GM23338 (cell line): Measurements from ENCODE around the gene PDE4D. TPM values are rescaled to one million over a fixed set of nuclear protein-coding genes. Genes with fewer than 3 reads are reported as not detected.

ENCODE experiments used
- ATAC-seq: fragments of 200-7000 bp; cut with Tn5 transposase; 3 replicates; pipeline ENCODE4 v1.9.1; 2020
- DNase-seq: peaks from one replicate; pipeline ENCODE4 v3.0.0-alpha.2; 2015; ENCODE audit warnings: low spot score
- H2AFZ ChIP-seq: fragments of 200-600 bp; sonication (generic); 2 replicates; pipeline ENCODE4 v1.8.0; 2016; ENCODE audit warnings: antibody characterized with exemption, mild to moderate bottlenecking, moderate library complexity
- H3F3A ChIP-seq: fragments of 200-600 bp; sonication (generic); replicated peaks from 2 replicates; pipeline ENCODE4 v1.8.0; 2017; ENCODE audit warnings: antibody characterized with exemption, mixed run types, low read depth
- H3K27ac ChIP-seq: fragments of 200-600 bp; sonication (generic); 2 replicates; pipeline ENCODE4 v1.6.1; 2016; ENCODE audit warnings: low read depth
- H3K27me3 ChIP-seq: fragments of 200-600 bp; sonication (generic); 2 replicates; pipeline ENCODE4 v1.8.0; 2016; ENCODE audit warnings: mild to moderate bottlenecking, mixed run types, moderate library complexity; ENCODE audit not compliant: insufficient read depth
- H3K36me3 ChIP-seq: fragments of 200-600 bp; sonication (generic); 2 replicates; pipeline ENCODE4 v1.8.0; 2016; ENCODE audit warnings: mild to moderate bottlenecking; ENCODE audit not compliant: insufficient read depth
- H3K4me1 ChIP-seq: fragments of 200-600 bp; sonication (generic); 2 replicates; pipeline ENCODE4 v1.8.0; 2016; ENCODE audit warnings: mild to moderate bottlenecking, moderate library complexity; ENCODE audit not compliant: insufficient read depth
- H3K4me2 ChIP-seq: fragments of 200-600 bp; sonication (generic); 2 replicates; pipeline ENCODE4 v1.7.1; 2017; ENCODE audit warnings: mixed run types
- H3K4me3 ChIP-seq: fragments of 200-600 bp; sonication (generic); 2 replicates; pipeline ENCODE4 v1.6.1; 2016; ENCODE audit warnings: mixed run types
- H3K79me2 ChIP-seq: fragments of 200-600 bp; sonication (generic); replicated peaks from 2 replicates; pipeline ENCODE4 v1.8.0; 2017; ENCODE audit warnings: mild to moderate bottlenecking; ENCODE audit not compliant: insufficient read depth
- H3K9me2 ChIP-seq: fragments of 200-600 bp; sonication (generic); 2 replicates; pipeline ENCODE4 v1.8.0; 2017; ENCODE audit not compliant: insufficient read depth
- H4K20me1 ChIP-seq: fragments of 200-600 bp; sonication (generic); replicated peaks from 2 replicates; pipeline ENCODE4 v1.8.0; 2017; ENCODE audit warnings: mild to moderate bottlenecking; ENCODE audit not compliant: insufficient read depth
- H3K27ac Mint-ChIP-seq: 2 replicates; pipeline ENCODE4 v1.8.0; 2020; ENCODE audit warnings: inconsistent platforms, mild to moderate bottlenecking, moderate library complexity, mixed read lengths
- H3K27me3 Mint-ChIP-seq: 3 replicates; pipeline ENCODE4 v1.8.0; 2022; ENCODE audit warnings: low read depth, mild to moderate bottlenecking, moderate library complexity, mixed read lengths, inconsistent platforms; ENCODE audit not compliant: insufficient read depth, poor library complexity
- H3K36me3 Mint-ChIP-seq: 3 replicates; pipeline ENCODE4 v1.8.0; 2021; ENCODE audit warnings: low read depth, mild to moderate bottlenecking, inconsistent platforms, moderate library complexity, mixed read lengths
- H3K4me1 Mint-ChIP-seq: 3 replicates; pipeline ENCODE4 v1.8.0; 2020; ENCODE audit warnings: mild to moderate bottlenecking, inconsistent platforms, mixed read lengths
- H3K4me3 Mint-ChIP-seq: 3 replicates; pipeline ENCODE4 v1.8.0; 2021; ENCODE audit warnings: moderate library complexity, mild to moderate bottlenecking, inconsistent platforms, mixed read lengths
- H3K9me3 Mint-ChIP-seq: 3 replicates; pipeline ENCODE4 v1.8.0; 2020; ENCODE audit warnings: moderate library complexity, mild to moderate bottlenecking, inconsistent platforms, mixed read lengths
- CREB1 ChIP-seq: fragments of 250-450 bp; sonication (Bioruptor Pico); IDR thresholded peaks from 2 replicates; pipeline ENCODE4 v1.5.0; 2020; ENCODE audit warnings: low read depth, mild to moderate bottlenecking, moderate library complexity
- CTCF ChIP-seq, 2 experiments: fragments of 200-600 bp in 1 of 2; sonication (generic) in 1 of 2; conservative IDR thresholded peaks; 2 replicates each; pipeline versions ENCODE4 v1.5.1 to v1.6.1; 2016 to 2017; ENCODE audit warnings: antibody characterized with exemption in 2 of 2, low read depth in 2 of 2, mild to moderate bottlenecking in 2 of 2, moderate library complexity in 1 of 2
- ETS1 ChIP-seq: IDR thresholded peaks from 2 replicates; pipeline ENCODE4 v1.6.1; 2016; ENCODE audit warnings: antibody characterized with exemption
- EZH2 ChIP-seq: fragments of 200-600 bp; sonication (generic); IDR thresholded peaks from one replicate; pipeline ENCODE4 v1.8.0; 2017; ENCODE audit warnings: antibody characterized with exemption, mild to moderate bottlenecking, low read depth; ENCODE audit not compliant: unreplicated experiment
- EZH2phosphoT487 ChIP-seq: fragments of 200-600 bp; sonication (generic); IDR thresholded peaks from one replicate; pipeline ENCODE4 v1.8.1; 2018; ENCODE audit warnings: antibody characterized with exemption; ENCODE audit not compliant: unreplicated experiment
- JUNB ChIP-seq: IDR thresholded peaks from one replicate; pipeline ENCODE4 v1.6.1; 2016; ENCODE audit warnings: antibody characterized with exemption; ENCODE audit not compliant: unreplicated experiment
- NANOG ChIP-seq: IDR thresholded peaks from 2 replicates; pipeline ENCODE4 v1.6.1; 2016; ENCODE audit warnings: antibody characterized with exemption, borderline replicate concordance
- POLR2AphosphoS5 ChIP-seq: IDR thresholded peaks from 2 replicates; pipeline ENCODE4 v1.6.1; 2016; ENCODE audit warnings: antibody characterized with exemption, low read depth
- STAT1 ChIP-seq: IDR thresholded peaks from one replicate; pipeline ENCODE4 v1.6.1; 2016; ENCODE audit warnings: antibody characterized with exemption; ENCODE audit not compliant: unreplicated experiment
- ZNF114 ChIP-seq: fragments of 250-450 bp; sonication (Bioruptor Pico); IDR thresholded peaks from 2 replicates; pipeline ENCODE4 v1.5.0; 2020; ENCODE audit warnings: mild to moderate bottlenecking, moderate library complexity
- ZNF331 ChIP-seq: fragments of 250-450 bp; sonication (Bioruptor Pico); IDR thresholded peaks from 2 replicates; pipeline ENCODE4 v1.5.0; 2020; ENCODE audit warnings: low read depth, mild to moderate bottlenecking, moderate library complexity
- ZNF462 ChIP-seq: fragments of 250-450 bp; sonication (Bioruptor Pico); IDR thresholded peaks from 2 replicates; pipeline ENCODE4 v1.5.0; 2020; ENCODE audit warnings: mild to moderate bottlenecking, moderate library complexity
- polyA plus RNA-seq: library from polyadenylated mRNA; unstranded; fragments of >200 nt; fragmentation: Nextera tagmentation; extraction: Ambion mirVana; gene quantifications from 2 replicates; pipeline ENCODE4 v1.2.1, GENCODE V29; 2016
- total RNA-seq: library from RNA; depleted of rRNA; stranded (reverse); fragments of >200 nt; shearing (Covaris generic); gene quantifications from 2 replicates; pipeline ENCODE4 v1.2.3, GENCODE V29; 2014
- TF ChIP-seq, protein P1 (sequence below): IDR thresholded peaks from one replicate; pipeline ENCODE4 v1.6.1; 2018; ENCODE audit warnings: antibody characterized with exemption; ENCODE audit not compliant: unreplicated experiment

PDE4D gene
- total and polyA plus RNA-seq, 2 experiments from 2014 or later, result 2.1 to 4.7 TPM

DNA sequence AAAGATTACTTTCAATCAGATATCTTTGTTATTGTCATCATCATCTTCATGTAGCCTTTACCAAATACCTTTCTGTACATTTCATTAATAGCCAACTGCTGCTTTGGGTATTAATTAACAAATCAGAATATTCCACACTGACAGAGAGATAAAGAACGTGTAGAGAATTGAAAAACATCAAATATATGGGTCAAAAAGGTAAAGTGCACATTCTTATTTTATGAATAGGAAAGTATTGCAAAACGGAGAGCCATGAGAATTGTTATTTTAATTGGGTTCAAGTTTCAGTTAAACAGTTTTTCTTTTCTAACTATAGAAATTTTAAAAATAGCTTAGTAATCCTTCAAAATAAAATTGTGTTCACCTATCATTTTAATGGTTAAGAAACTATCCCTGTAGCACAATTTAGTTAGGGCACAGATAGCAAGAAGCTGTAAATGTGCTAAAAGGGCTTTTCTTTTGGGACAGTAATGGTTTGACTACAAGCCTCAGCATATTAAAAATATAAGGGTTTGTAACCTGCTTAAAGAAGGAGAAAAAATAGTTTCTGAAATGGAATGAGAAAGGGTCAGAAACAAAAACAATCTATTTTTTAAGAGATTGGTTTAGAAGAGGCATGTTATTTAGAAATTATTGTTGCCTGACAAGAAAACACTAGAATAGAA, 62.9 kb downstream of the PDE4D start:
- Mint-ChIP-seq H3K27ac (peak overlapping the region; percentile 51), H3K4me1 (peaks cover 36% of the 10 kb centered on the region), H3K4me3 (no peak overlapping the region), H3K9me3 (no peaks in the 10 kb centered on the region), H3K36me3 (no peaks in the 10 kb centered on the region), H3K27me3 (peaks cover 2% of the 10 kb centered on the region)
- Histone ChIP-seq H3K27me3 (no peaks in the 10 kb centered on the region), H3K4me1 (peaks cover 35% of the 10 kb centered on the region), H4K20me1 (no peaks in the 10 kb centered on the region), H3K79me2 (no peaks in the 10 kb centered on the region), H3K4me3 (no peak overlapping the region), H3K27ac (no peak overlapping the region), H3K36me3 (no peaks in the 10 kb centered on the region), H3K4me2 (no peak overlapping the region), H3F3A (no peaks in the 10 kb centered on the region), H3K9me2 (no peaks in the 10 kb centered on the region), H2AFZ (no peak overlapping the region)
- no peak for ATAC-seq
- no peak for TF ChIP-seq CREB1 (CRISPR knock-in tag)
- TF ChIP-seq CTCF (conservative IDR thresholded peaks at IDR 0.05; ENCODE audit: low read depth in 2 of 2), result no peak
- no peak for TF ChIP-seq EZH2phosphoT487
- no peak for TF ChIP-seq NANOG
- no peak for TF ChIP-seq POLR2AphosphoS5
- no peak for TF ChIP-seq ZNF114 (CRISPR knock-in tag)
- TF ChIP-seq EZH2, result no peak
- TF ChIP-seq STAT1, result no peak
- TF ChIP-seq JUNB, result no peak
- no peak for TF ChIP-seq ZNF462
- no peak for TF ChIP-seq ETS1
- TF ChIP-seq, protein P1, sequence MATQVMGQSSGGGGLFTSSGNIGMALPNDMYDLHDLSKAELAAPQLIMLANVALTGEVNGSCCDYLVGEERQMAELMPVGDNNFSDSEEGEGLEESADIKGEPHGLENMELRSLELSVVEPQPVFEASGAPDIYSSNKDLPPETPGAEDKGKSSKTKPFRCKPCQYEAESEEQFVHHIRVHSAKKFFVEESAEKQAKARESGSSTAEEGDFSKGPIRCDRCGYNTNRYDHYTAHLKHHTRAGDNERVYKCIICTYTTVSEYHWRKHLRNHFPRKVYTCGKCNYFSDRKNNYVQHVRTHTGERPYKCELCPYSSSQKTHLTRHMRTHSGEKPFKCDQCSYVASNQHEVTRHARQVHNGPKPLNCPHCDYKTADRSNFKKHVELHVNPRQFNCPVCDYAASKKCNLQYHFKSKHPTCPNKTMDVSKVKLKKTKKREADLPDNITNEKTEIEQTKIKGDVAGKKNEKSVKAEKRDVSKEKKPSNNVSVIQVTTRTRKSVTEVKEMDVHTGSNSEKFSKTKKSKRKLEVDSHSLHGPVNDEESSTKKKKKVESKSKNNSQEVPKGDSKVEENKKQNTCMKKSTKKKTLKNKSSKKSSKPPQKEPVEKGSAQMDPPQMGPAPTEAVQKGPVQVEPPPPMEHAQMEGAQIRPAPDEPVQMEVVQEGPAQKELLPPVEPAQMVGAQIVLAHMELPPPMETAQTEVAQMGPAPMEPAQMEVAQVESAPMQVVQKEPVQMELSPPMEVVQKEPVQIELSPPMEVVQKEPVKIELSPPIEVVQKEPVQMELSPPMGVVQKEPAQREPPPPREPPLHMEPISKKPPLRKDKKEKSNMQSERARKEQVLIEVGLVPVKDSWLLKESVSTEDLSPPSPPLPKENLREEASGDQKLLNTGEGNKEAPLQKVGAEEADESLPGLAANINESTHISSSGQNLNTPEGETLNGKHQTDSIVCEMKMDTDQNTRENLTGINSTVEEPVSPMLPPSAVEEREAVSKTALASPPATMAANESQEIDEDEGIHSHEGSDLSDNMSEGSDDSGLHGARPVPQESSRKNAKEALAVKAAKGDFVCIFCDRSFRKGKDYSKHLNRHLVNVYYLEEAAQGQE, result no peak
- TF ChIP-seq ZNF331, result no peak
- no peak for DNase-seq
